Left ventricle myocardium inferior (tissue), 1 donor: ENCODE results near the gene NHEJ1. TPM values are rescaled to one million over a fixed set of nuclear protein-coding genes. Genes with fewer than 3 reads are reported as not detected.

Experiments used
- DNase-seq: peaks from one replicate; pipeline ENCODE4 v3.0.0-alpha.2; 2020
- H3K27ac ChIP-seq: fragments of 200-600 bp; replicated peaks from 2 replicates; pipeline ENCODE4 v1.8.0; 2021
- H3K27me3 ChIP-seq: fragments of 200-600 bp; 2 replicates; pipeline ENCODE4 v1.8.0; 2021; ENCODE audit warnings: low read depth
- H3K36me3 ChIP-seq: fragments of 200-600 bp; 2 replicates; pipeline ENCODE4 v1.8.0; 2021
- H3K4me1 ChIP-seq: fragments of 200-600 bp; 2 replicates; pipeline ENCODE4 v1.8.0; 2021
- H3K4me3 ChIP-seq: fragments of 200-600 bp; 2 replicates; pipeline ENCODE4 v1.8.0; 2021; ENCODE audit warnings: mild to moderate bottlenecking, moderate library complexity
- H3K9me3 ChIP-seq: fragments of 200-600 bp; replicated peaks from 2 replicates; pipeline ENCODE4 v1.8.0; 2021
- intact Hi-C: fragments of 100-400 bp; cut with micrococcal nuclease; formaldehyde crosslinking; loops from one replicate; pipeline ENCODE4 v1.11.0; 2022
- total RNA-seq: library from RNA; stranded (reverse); fragmentation: NEBNext Ultra II Directional; extraction: Animal tissue kit (Norgen Biotek cat#: 25700); gene quantifications from one replicate; pipeline ENCODE4 v1.2.1, GENCODE V29; 2021
- TF ChIP-seq, protein P1 (sequence below): fragments of 200-600 bp; IDR thresholded peaks from 2 replicates; pipeline ENCODE4 v1.8.0; 2021; ENCODE audit warnings: antibody characterized with exemption, mild to moderate bottlenecking, borderline replicate concordance
- donor health status: DM: no; HTN: yes; CAD: no; lungs with severe emphysema.

The NHEJ1 gene
- total RNA-seq, 1 donor from 2014 or later = 6.4 TPM

GRCh38 chr2:219037783-219038499, 122.7 kb downstream of the NHEJ1 start:
- H3K27me3 ChIP-seq = peaks cover 100% of the 10 kb centered on the region
- H3K4me3 ChIP-seq = no peak overlapping the region
- TF ChIP-seq, protein P1, sequence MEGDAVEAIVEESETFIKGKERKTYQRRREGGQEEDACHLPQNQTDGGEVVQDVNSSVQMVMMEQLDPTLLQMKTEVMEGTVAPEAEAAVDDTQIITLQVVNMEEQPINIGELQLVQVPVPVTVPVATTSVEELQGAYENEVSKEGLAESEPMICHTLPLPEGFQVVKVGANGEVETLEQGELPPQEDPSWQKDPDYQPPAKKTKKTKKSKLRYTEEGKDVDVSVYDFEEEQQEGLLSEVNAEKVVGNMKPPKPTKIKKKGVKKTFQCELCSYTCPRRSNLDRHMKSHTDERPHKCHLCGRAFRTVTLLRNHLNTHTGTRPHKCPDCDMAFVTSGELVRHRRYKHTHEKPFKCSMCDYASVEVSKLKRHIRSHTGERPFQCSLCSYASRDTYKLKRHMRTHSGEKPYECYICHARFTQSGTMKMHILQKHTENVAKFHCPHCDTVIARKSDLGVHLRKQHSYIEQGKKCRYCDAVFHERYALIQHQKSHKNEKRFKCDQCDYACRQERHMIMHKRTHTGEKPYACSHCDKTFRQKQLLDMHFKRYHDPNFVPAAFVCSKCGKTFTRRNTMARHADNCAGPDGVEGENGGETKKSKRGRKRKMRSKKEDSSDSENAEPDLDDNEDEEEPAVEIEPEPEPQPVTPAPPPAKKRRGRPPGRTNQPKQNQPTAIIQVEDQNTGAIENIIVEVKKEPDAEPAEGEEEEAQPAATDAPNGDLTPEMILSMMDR = no peak
- intact Hi-C loops = no loop called here
- peaks cover 5% of the 10 kb centered on the region for H3K4me1 ChIP-seq
- H3K9me3 ChIP-seq = no peaks in the 10 kb centered on the region
- no peak for DNase-seq
- H3K27ac ChIP-seq = no peak overlapping the region
- no peaks in the 10 kb centered on the region for H3K36me3 ChIP-seq

GRCh38 chr2:219035942-219036341, 124.7 kb downstream of the NHEJ1 start:
- Histone ChIP-seq H3K4me1 (no peaks in the 10 kb centered on the region), H3K27me3 (peaks cover 100% of the 10 kb centered on the region), H3K27ac (no peak overlapping the region), H3K36me3 (no peaks in the 10 kb centered on the region), H3K4me3 (no peak overlapping the region), H3K9me3 (no peaks in the 10 kb centered on the region)
- TF ChIP-seq, protein P1 = no peak
- intact Hi-C loops = no loop called here
- no peak for DNase-seq

- Histone ChIP-seq H3K4me1 (no peaks in the 10 kb centered on the region), H3K4me3 (no peak overlapping the region), H3K36me3 (no peaks in the 10 kb centered on the region), H3K27me3 (peaks cover 100% of the 10 kb centered on the region), H3K27ac (no peak overlapping the region), H3K9me3 (no peaks in the 10 kb centered on the region)
- no peak for DNase-seq
- intact Hi-C loops = no loop called here
- TF ChIP-seq, protein P1 = no peak
Measured at GRCh38 chr2:219034823-219035222, 125.8 kb downstream of the NHEJ1 start.

- Histone ChIP-seq H3K4me1 (no peaks in the 10 kb centered on the region), H3K27me3 (peaks cover 100% of the 10 kb centered on the region), H3K9me3 (no peaks in the 10 kb centered on the region), H3K4me3 (no peak overlapping the region), H3K27ac (no peak overlapping the region), H3K36me3 (no peaks in the 10 kb centered on the region)
- TF ChIP-seq, protein P1 = no peak
- intact Hi-C loops = no loop called here
- no peak for DNase-seq
Measured at GRCh38 chr2:219032051-219032745, 128.4 kb downstream of the NHEJ1 start.

GRCh38 chr2:219031005-219031738, 129.4 kb downstream of the NHEJ1 start:
- Histone ChIP-seq H3K36me3 (no peaks in the 10 kb centered on the region), H3K9me3 (no peaks in the 10 kb centered on the region), H3K4me1 (no peaks in the 10 kb centered on the region), H3K27ac (no peak overlapping the region), H3K4me3 (no peak overlapping the region), H3K27me3 (peaks cover 92% of the 10 kb centered on the region)
- TF ChIP-seq, protein P1 = no peak
- intact Hi-C loops = no loop called here
- no peak for DNase-seq
